Spleen (tissue), 11 donors: ENCODE data around the gene GP1BB. TPM values are rescaled to one million over a fixed set of nuclear protein-coding genes. Genes with fewer than 3 reads are reported as not detected.
A peak's percentile ranks its signal among the peaks of the same experiment; 100 is the strongest.

ENCODE experiments used
- DNase-seq: peaks from one replicate; pipeline ENCODE4 v3.0.0-alpha.2; 2020
- H3K27ac ChIP-seq, 8 donors: fragments of 200-600 bp; sonication (generic) in 7 of 8; 1 replicate in 4 of 8; 2 replicates in 4 of 8; pipeline versions ENCODE4 v1.5.0 to v1.8.0; 2016 to 2021; ENCODE audit warnings: inconsistent platforms in 4 of 8, mild to moderate bottlenecking in 4 of 8, moderate library complexity in 1 of 8
- H3K27me3 ChIP-seq, 7 donors: fragments of 200-600 bp; sonication (generic) in 6 of 7; replicated peaks in 1 of 7; 1 replicate in 4 of 7; 2 replicates in 3 of 7; pipeline versions ENCODE4 v1.5.0 to v1.8.0; 2016 to 2021; ENCODE audit warnings: inconsistent platforms in 3 of 7, mild to moderate bottlenecking in 1 of 7
- H3K36me3 ChIP-seq, 6 donors: fragments of 200-600 bp; sonication (generic) in 5 of 6; 1 replicate in 4 of 6; 2 replicates in 2 of 6; pipeline versions ENCODE4 v1.5.0 to v1.8.0; 2016 to 2021; ENCODE audit warnings: inconsistent platforms in 2 of 6
- H3K4me1 ChIP-seq, 6 donors: fragments of 200-600 bp; sonication (generic) in 5 of 6; 1 replicate in 3 of 6; 2 replicates in 3 of 6; pipeline versions ENCODE4 v1.5.0 to v1.8.0; 2016 to 2021; ENCODE audit warnings: inconsistent platforms in 3 of 6
- H3K4me3 ChIP-seq, 8 donors: fragments of 200-600 bp; sonication (generic) in 7 of 8; 1 replicate in 4 of 8; 2 replicates in 4 of 8; pipeline versions ENCODE4 v1.5.0 to v1.8.0; 2016 to 2021; ENCODE audit warnings: inconsistent platforms in 4 of 8, mild to moderate bottlenecking in 4 of 8, moderate library complexity in 2 of 8
- H3K9me3 ChIP-seq, 8 donors: fragments of 200-600 bp; sonication (generic) in 7 of 8; 1 replicate in 4 of 8; 2 replicates in 4 of 8; pipeline versions ENCODE4 v1.5.0 to v1.8.0; 2016 to 2021; ENCODE audit warnings: inconsistent platforms in 4 of 8
- CTCF ChIP-seq, 11 experiments: fragments of 200-600 bp in 7 of 11; fragments of 450-650 bp in 4 of 11; sonication (generic) in 4 of 11; IDR thresholded peaks in 8 of 11; conservative IDR thresholded peaks in 3 of 11; 1 replicate in 7 of 11; 2 replicates in 4 of 11; pipeline versions ENCODE4 v1.4.0 to v1.8.0; 2016 to 2021; ENCODE audit warnings: antibody characterized with exemption in 11 of 11, inconsistent platforms in 4 of 11, mild to moderate bottlenecking in 1 of 11
- POLR2A ChIP-seq, 3 donors: fragments of 450-650 bp; IDR thresholded peaks; one replicate each; pipeline ENCODE4 v1.5.1; 2017; ENCODE audit warnings: antibody characterized with exemption in 3 of 3, mild to moderate bottlenecking in 1 of 3
- POLR2AphosphoS5 ChIP-seq, 3 donors: sonication (generic); formaldehyde crosslinking; IDR thresholded peaks; one replicate each; pipeline ENCODE4 v1.5.1; 2017; ENCODE audit warnings: antibody characterized with exemption in 3 of 3
- WGBS, 5 donors: extraction: QIAGEN DNeasy Blood & Tissue Kit in 3 of 5; methylation state at CpG; one replicate each; pipeline versions ENCODE4 v1.1.5 to v1.1.7; 2013 to 2018; 5-methylcytosine and 5-hydroxymethylcytosine counted together
- intact Hi-C: fragments of 100-400 bp; cut with DNase I; formaldehyde crosslinking; loops from one replicate; pipeline ENCODE4 v1.15.0; 2023; ENCODE audit warnings: low total_unique reads
- polyA plus RNA-seq, 3 donors: library from polyadenylated mRNA; stranded (reverse); fragments of 200-250 nt; gene quantifications; one replicate each; pipeline ENCODE4 v1.2.1, GENCODE V29; 2013
- total RNA-seq, 7 donors: library from RNA; depleted of rRNA in 3 of 7; stranded (reverse); fragments of >200 nt in 3 of 7; fragmentation: NEBNext Ultra II Directional in 4 of 7; extraction: Animal tissue kit (Norgen Biotek cat#: 25700) in 4 of 7; gene quantifications; one replicate each; pipeline versions ENCODE4 v1.1.0 to v1.2.1, GENCODE V29; 2016 to 2021
- donor health status: healthy with polysubstance abuse.
- donor health status: DM: no; HTN: no; CAD: no; lungs with moderate emphysema.
- donor health status: DM: no; HTN: no; CAD: no.
- donor health status: Bipolar disorder and iron deficiency.
- donor health status: healthy.
- donor health status: DM: no; HTN: no; CAD: no.
- donor health status: DM: yes; HTN: yes; CAD: no.

Gene GP1BB
- total and polyA plus RNA-seq, 10 donors = 4.2 to 25.4 (median 13.1) TPM

GRCh38 chr22:19744350-19745006, 21.1 kb downstream of the GP1BB start:
- Histone ChIP-seq H3K27ac (no peak overlapping the region), H3K27me3 (peaks cover 0 to 7% (median 0%) of the 10 kb centered on the region in 7 donors), H3K4me1 (peaks cover 0 to 15% (median 6%) of the 10 kb centered on the region in 6 donors), H3K4me3 (no peak overlapping the region), H3K36me3 (no peaks in the 10 kb centered on the region), H3K9me3 (no peaks in the 10 kb centered on the region)
- DNase-seq = no peak
- intact Hi-C loops = no loop called here
- WGBS, 5 donors = 89 to 93% (median 90%) methylated on average over 10 to 13 of the region's 13 CpGs
- no peak for TF ChIP-seq POLR2A (IDR thresholded peaks at IDR 0.05)
- no peak for TF ChIP-seq CTCF (IDR thresholded peaks at IDR 0.05 in 8 of 11, conservative IDR thresholded peaks at IDR 0.05 in 3 of 11)
- no peak for TF ChIP-seq POLR2AphosphoS5 (IDR thresholded peaks at IDR 0.05)

- no peak overlapping the region for H3K27ac ChIP-seq
- peaks cover 0 to 15% (median 6%) of the 10 kb centered on the region in 6 donors for H3K4me1 ChIP-seq
- TF ChIP-seq CTCF (IDR thresholded peaks at IDR 0.05 in 8 of 11, conservative IDR thresholded peaks at IDR 0.05 in 3 of 11) (no peak), POLR2A (IDR thresholded peaks at IDR 0.05) (no peak), POLR2AphosphoS5 (IDR thresholded peaks at IDR 0.05) (peak in 1 of 3 donors; percentile 45)
- no peak overlapping the region for H3K4me3 ChIP-seq
- 65 to 81% (median 79%) methylated on average over 14 to 24 of the region's 24 CpGs for WGBS, 5 donors
- H3K36me3 ChIP-seq = no peaks in the 10 kb centered on the region
- intact Hi-C loops = no loop called here
- H3K9me3 ChIP-seq = no peaks in the 10 kb centered on the region
- no peak for DNase-seq
- peaks cover 0 to 13% (median 0%) of the 10 kb centered on the region in 7 donors for H3K27me3 ChIP-seq
Measured at GRCh38 chr22:19745155-19746101, 22.1 kb downstream of the GP1BB start.

GRCh38 chr22:19746726-19747125, 23.4 kb downstream of the GP1BB start:
- intact Hi-C loops = no loop called here
- H3K27me3 ChIP-seq = peaks cover 0 to 26% (median 0%) of the 10 kb centered on the region in 7 donors
- no peak for DNase-seq
- H3K27ac ChIP-seq = no peak overlapping the region
- no peaks in the 10 kb centered on the region for H3K36me3 ChIP-seq
- TF ChIP-seq POLR2A (IDR thresholded peaks at IDR 0.05) (no peak), CTCF (IDR thresholded peaks at IDR 0.05 in 8 of 11, conservative IDR thresholded peaks at IDR 0.05 in 3 of 11) (no peak), POLR2AphosphoS5 (IDR thresholded peaks at IDR 0.05) (no peak)
- H3K4me1 ChIP-seq = peaks cover 0 to 15% (median 6%) of the 10 kb centered on the region in 6 donors
- no peak overlapping the region for H3K4me3 ChIP-seq
- H3K9me3 ChIP-seq = no peaks in the 10 kb centered on the region
- WGBS, 5 donors = 75 to 88% (median 85%) methylated on average over 10 to 13 of the region's 13 CpGs

- DNase-seq = no peak
- Histone ChIP-seq H3K27me3 (peaks cover 0 to 34% (median 0%) of the 10 kb centered on the region in 7 donors), H3K9me3 (no peaks in the 10 kb centered on the region), H3K27ac (no peak overlapping the region), H3K36me3 (no peaks in the 10 kb centered on the region), H3K4me3 (no peak overlapping the region), H3K4me1 (peaks cover 0 to 15% (median 6%) of the 10 kb centered on the region in 6 donors)
- intact Hi-C loops = no loop called here
- TF ChIP-seq POLR2A (IDR thresholded peaks at IDR 0.05) (no peak), CTCF (IDR thresholded peaks at IDR 0.05 in 8 of 11, conservative IDR thresholded peaks at IDR 0.05 in 3 of 11) (no peak), POLR2AphosphoS5 (IDR thresholded peaks at IDR 0.05) (no peak)
- 77 to 91% (median 80%) methylated on average over 6 to 12 of the region's 12 CpGs for WGBS, 5 donors
Measured at GRCh38 chr22:19747551-19747950, 24.2 kb downstream of the GP1BB start.
